ENCODE measurements around the gene ATG9B.

The ATG9B gene

GRCh38 chr7:151035902-151036301, 11.6 kb upstream of the ATG9B start:
- DNase-seq (ENCODE audit: low spot score) (no peak), ATAC-seq (ENCODE audit: low read depth) (no peak)
- H3K27ac ChIP-seq (ENCODE audit: poor library complexity, severe bottlenecking) = no peak overlapping the region
- no peak for TF ChIP-seq CTCF (IDR thresholded peaks at IDR 0.05; ENCODE audit: poor library complexity, severe bottlenecking)
- no peaks in the 10 kb centered on the region for H3K9me3 ChIP-seq (ENCODE audit: severe bottlenecking)
- no peak overlapping the region for H3K4me3 ChIP-seq (ENCODE audit: severe bottlenecking)
- H3K36me3 ChIP-seq (ENCODE audit: low read depth) = no peaks in the 10 kb centered on the region
- H3K27me3 ChIP-seq (ENCODE audit: insufficient read depth, poor library complexity, severe bottlenecking) = no peaks in the 10 kb centered on the region
- peaks cover 14% of the 10 kb centered on the region for H3K4me1 ChIP-seq (ENCODE audit: insufficient read depth, poor library complexity, severe bottlenecking)

- TF ChIP-seq CTCF (IDR thresholded peaks at IDR 0.05; ENCODE audit: poor library complexity, severe bottlenecking) = no peak
- Histone ChIP-seq H3K36me3 (ENCODE audit: low read depth) (no peaks in the 10 kb centered on the region), H3K27ac (ENCODE audit: poor library complexity, severe bottlenecking) (no peak overlapping the region), H3K27me3 (ENCODE audit: insufficient read depth, poor library complexity, severe bottlenecking) (no peaks in the 10 kb centered on the region), H3K9me3 (ENCODE audit: severe bottlenecking) (no peaks in the 10 kb centered on the region), H3K4me3 (ENCODE audit: severe bottlenecking) (no peak overlapping the region), H3K4me1 (ENCODE audit: insufficient read depth, poor library complexity, severe bottlenecking) (peaks cover 14% of the 10 kb centered on the region)
- DNase-seq (ENCODE audit: low spot score) = no peak
- no peak for ATAC-seq (ENCODE audit: low read depth)
These were observed 10.9 kb upstream of the ATG9B start for GRCh38 chr7:151035026-151035717.

GRCh38 chr7:151034312-151035025, 10.2 kb upstream of the ATG9B start:
- no peak for TF ChIP-seq CTCF (IDR thresholded peaks at IDR 0.05; ENCODE audit: poor library complexity, severe bottlenecking)
- no peak for ATAC-seq (ENCODE audit: low read depth)
- no peak overlapping the region for H3K27ac ChIP-seq (ENCODE audit: poor library complexity, severe bottlenecking)
- no peaks in the 10 kb centered on the region for H3K9me3 ChIP-seq (ENCODE audit: severe bottlenecking)
- H3K4me3 ChIP-seq (ENCODE audit: severe bottlenecking) = no peak overlapping the region
- peaks cover 10% of the 10 kb centered on the region for H3K4me1 ChIP-seq (ENCODE audit: insufficient read depth, poor library complexity, severe bottlenecking)
- no peaks in the 10 kb centered on the region for H3K27me3 ChIP-seq (ENCODE audit: insufficient read depth, poor library complexity, severe bottlenecking)
- no peaks in the 10 kb centered on the region for H3K36me3 ChIP-seq (ENCODE audit: low read depth)
- no peak for DNase-seq (ENCODE audit: low spot score)

- Histone ChIP-seq H3K27me3 (ENCODE audit: insufficient read depth, poor library complexity, severe bottlenecking) (no peaks in the 10 kb centered on the region), H3K4me3 (ENCODE audit: severe bottlenecking) (no peak overlapping the region), H3K36me3 (ENCODE audit: low read depth) (no peaks in the 10 kb centered on the region), H3K27ac (ENCODE audit: poor library complexity, severe bottlenecking) (no peak overlapping the region), H3K4me1 (ENCODE audit: insufficient read depth, poor library complexity, severe bottlenecking) (peaks cover 4% of the 10 kb centered on the region), H3K9me3 (ENCODE audit: severe bottlenecking) (no peaks in the 10 kb centered on the region)
- ATAC-seq (ENCODE audit: low read depth) (no peak), DNase-seq (ENCODE audit: low spot score) (no peak)
- no peak for TF ChIP-seq CTCF (IDR thresholded peaks at IDR 0.05; ENCODE audit: poor library complexity, severe bottlenecking)
These were observed 9.6 kb upstream of the ATG9B start for GRCh38 chr7:151033864-151034249.

All from RWPE2 (cell line).